ENCODE measurements around the gene ENPP6.
A peak's percentile ranks its signal among the peaks of the same experiment; 100 is the strongest.

Gene ENPP6

DNA sequence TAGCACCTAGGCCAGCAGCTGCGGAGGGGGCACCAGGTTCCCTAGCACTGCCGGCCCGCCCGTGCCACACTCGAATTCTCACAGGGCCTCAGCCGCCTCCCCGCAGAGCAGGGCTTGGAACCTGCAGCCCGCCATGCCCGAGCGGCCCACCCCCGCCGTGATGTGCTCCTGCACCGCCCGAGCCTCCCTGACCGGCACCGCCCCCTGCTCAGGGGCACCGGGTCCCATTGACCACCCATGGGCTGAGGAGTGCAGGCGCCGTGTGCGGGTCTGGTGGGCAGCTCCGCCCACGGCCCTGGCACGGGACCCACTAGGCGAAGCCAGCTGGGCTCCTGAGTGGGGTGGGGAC lies 35.4 kb upstream of the ENPP6 start:
- no peak for FAIRE-seq
- no peak for TF ChIP-seq POLR2A (IDR thresholded peaks at IDR 0.05; ENCODE audit: low read depth, low read length)
- TF ChIP-seq TAF1 (IDR thresholded peaks at IDR 0.05; ENCODE audit: borderline replicate concordance, low read depth, low read length): no peak
- no peak for TF ChIP-seq POLR2AphosphoS5 (IDR thresholded peaks at IDR 0.05; ENCODE audit: low read depth, low read length)
- no peak for DNase-seq (ENCODE audit: insufficient read length)

DNA sequence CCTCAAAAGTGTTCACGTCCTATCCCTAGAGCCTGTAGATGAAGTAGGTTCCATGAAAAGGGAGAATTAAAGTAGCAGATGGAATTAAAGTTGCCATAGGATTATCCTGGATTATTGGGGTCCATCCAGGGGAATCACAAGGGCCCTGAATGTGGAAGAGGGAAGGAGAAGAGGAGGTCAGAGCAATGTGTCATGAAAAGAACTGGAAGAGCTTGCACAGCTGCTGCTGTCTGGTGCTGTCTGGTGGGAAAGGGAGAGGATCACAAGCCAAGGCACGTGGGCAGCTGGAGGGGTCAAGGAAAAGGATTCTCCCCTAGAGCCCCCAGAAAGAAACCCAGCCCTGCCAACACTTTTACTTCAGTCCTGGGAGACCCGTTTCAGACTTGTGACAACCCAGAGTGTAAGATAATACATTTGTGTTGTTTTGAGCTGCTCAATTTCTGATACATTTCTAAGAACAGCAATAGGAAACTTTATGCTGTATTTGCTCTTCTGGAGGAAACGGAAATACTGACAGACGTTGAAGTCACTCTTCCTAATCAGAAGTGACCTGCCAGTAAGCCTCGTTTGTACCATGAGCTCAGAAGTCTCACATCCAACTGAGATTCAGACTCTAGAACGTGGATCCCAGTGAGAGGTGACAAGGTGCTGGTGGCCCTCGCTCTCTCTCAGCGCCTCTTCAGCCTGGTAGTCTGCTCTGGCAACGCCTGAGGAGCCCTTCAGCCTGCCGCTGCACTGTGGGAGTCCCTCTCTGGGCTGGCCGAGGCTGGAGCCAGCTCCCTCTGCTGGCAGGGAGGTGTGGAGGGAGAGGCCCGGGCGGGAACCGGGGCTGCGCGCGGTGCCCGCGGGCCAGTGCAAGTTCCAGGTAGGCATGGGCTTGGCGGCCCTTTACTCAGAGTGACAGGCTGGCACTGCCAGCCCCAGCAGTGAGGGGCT lies 34.7 kb upstream of the ENPP6 start:
- no peak for DNase-seq (ENCODE audit: insufficient read length)
- TF ChIP-seq POLR2A (IDR thresholded peaks at IDR 0.05; ENCODE audit: low read depth, low read length) (no peak), POLR2AphosphoS5 (IDR thresholded peaks at IDR 0.05; ENCODE audit: low read depth, low read length) (no peak), TAF1 (IDR thresholded peaks at IDR 0.05; ENCODE audit: borderline replicate concordance, low read depth, low read length) (no peak)
- FAIRE-seq: peak; percentile 17

GRCh38 chr4:184251670-184251980 lies 34.0 kb upstream of the ENPP6 start:
- no peak for FAIRE-seq
- TF ChIP-seq TAF1 (IDR thresholded peaks at IDR 0.05; ENCODE audit: borderline replicate concordance, low read depth, low read length) (no peak), POLR2AphosphoS5 (IDR thresholded peaks at IDR 0.05; ENCODE audit: low read depth, low read length) (no peak), POLR2A (IDR thresholded peaks at IDR 0.05; ENCODE audit: low read depth, low read length) (no peak)
- no peak for DNase-seq (ENCODE audit: insufficient read length)

DNA sequence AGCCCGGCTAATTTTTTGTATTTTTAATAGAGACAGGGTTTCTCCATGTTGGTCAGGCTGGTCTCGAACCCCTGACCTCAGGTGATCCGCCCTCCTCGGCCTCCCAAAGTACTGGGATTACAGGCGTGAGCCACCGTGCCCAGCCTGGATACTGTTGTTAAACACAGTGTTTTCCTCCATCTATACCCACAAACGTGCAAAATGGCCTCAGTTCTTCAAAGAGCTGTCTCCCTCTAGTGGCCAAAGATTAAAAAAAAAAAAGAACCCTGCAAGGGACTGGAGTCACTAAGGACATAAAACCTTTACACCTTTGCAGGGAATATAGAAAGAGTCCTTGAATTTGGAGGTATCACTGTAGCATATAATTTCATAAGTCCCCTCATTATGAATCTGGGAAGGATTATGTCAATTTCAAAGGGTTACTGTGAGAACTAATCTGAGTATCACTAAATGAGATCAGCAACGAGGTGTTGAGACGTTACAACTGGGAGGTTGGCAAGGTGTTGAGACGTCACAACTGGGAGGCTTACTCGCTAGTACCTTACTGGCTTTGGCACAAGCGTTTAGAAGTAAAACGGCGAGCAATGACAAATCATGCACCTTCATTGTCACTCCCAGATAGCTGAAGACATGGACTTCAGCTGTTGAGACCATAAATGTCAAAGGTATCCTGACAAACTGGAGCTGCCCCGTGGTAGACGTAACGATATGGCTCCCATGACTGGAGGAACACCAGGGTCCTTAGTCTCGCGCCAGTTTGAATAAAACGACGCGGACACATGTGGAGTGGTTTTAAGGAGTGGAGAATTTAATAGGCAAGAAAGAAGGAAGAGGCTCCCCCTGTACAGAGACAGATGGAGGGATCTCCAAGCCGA lies 33.4 kb upstream of the ENPP6 start:
- no peak for TF ChIP-seq POLR2A (IDR thresholded peaks at IDR 0.05; ENCODE audit: low read depth, low read length)
- no peak for TF ChIP-seq POLR2AphosphoS5 (IDR thresholded peaks at IDR 0.05; ENCODE audit: low read depth, low read length)
- no peak for TF ChIP-seq TAF1 (IDR thresholded peaks at IDR 0.05; ENCODE audit: borderline replicate concordance, low read depth, low read length)

GRCh38 chr4:184248216-184248615 lies 30.5 kb upstream of the ENPP6 start:
- FAIRE-seq: no peak
- no peak for DNase-seq (ENCODE audit: insufficient read length)
- TF ChIP-seq POLR2A (IDR thresholded peaks at IDR 0.05; ENCODE audit: low read depth, low read length): no peak
- no peak for TF ChIP-seq TAF1 (IDR thresholded peaks at IDR 0.05; ENCODE audit: borderline replicate concordance, low read depth, low read length)
- TF ChIP-seq POLR2AphosphoS5 (IDR thresholded peaks at IDR 0.05; ENCODE audit: low read depth, low read length): no peak

More for the DNA sequence above, 33.4 kb upstream of the ENPP6 start:
- FAIRE-seq (peak; percentile 89), DNase-seq (ENCODE audit: insufficient read length) (no peak)

DNA sequence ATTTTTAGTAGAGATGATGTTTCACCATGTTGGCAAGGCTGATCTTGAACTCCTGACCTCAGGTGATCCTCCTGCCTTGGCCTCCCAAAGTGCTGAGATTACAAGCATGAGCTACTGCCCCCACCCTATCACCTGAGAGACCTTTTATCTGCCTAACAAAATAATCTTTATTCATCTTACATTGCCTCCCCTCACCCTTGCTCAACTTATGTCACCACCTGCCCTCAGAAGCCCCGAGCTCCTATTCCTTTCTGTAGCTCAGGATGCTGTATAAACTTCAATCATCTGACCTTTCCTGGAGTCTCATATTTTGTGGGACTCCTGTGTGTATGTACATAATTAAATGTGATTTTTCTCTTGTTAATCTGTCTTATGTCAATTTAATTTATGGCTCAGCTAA lies 29.7 kb upstream of the ENPP6 start:
- TF ChIP-seq POLR2AphosphoS5 (IDR thresholded peaks at IDR 0.05; ENCODE audit: low read depth, low read length): no peak
- no peak for TF ChIP-seq POLR2A (IDR thresholded peaks at IDR 0.05; ENCODE audit: low read depth, low read length)
- no peak for TF ChIP-seq TAF1 (IDR thresholded peaks at IDR 0.05; ENCODE audit: borderline replicate concordance, low read depth, low read length)
- DNase-seq (ENCODE audit: insufficient read length) (no peak), FAIRE-seq (no peak)

GRCh38 chr4:184246426-184246825 lies 28.8 kb upstream of the ENPP6 start:
- TF ChIP-seq POLR2A (IDR thresholded peaks at IDR 0.05; ENCODE audit: low read depth, low read length) (no peak), POLR2AphosphoS5 (IDR thresholded peaks at IDR 0.05; ENCODE audit: low read depth, low read length) (no peak), TAF1 (IDR thresholded peaks at IDR 0.05; ENCODE audit: borderline replicate concordance, low read depth, low read length) (no peak)
- no peak for DNase-seq (ENCODE audit: insufficient read length)
- no peak for FAIRE-seq

GRCh38 chr4:184238072-184238745 lies 20.5 kb upstream of the ENPP6 start:
- TF ChIP-seq TAF1 (IDR thresholded peaks at IDR 0.05; ENCODE audit: borderline replicate concordance, low read depth, low read length) (no peak), POLR2AphosphoS5 (IDR thresholded peaks at IDR 0.05; ENCODE audit: low read depth, low read length) (no peak), POLR2A (IDR thresholded peaks at IDR 0.05; ENCODE audit: low read depth, low read length) (no peak)
- no peak for DNase-seq (ENCODE audit: insufficient read length)

GRCh38 chr4:184237612-184238011 lies 19.9 kb upstream of the ENPP6 start:
- no peak for DNase-seq (ENCODE audit: insufficient read length)
- TF ChIP-seq POLR2AphosphoS5 (IDR thresholded peaks at IDR 0.05; ENCODE audit: low read depth, low read length) (no peak), TAF1 (IDR thresholded peaks at IDR 0.05; ENCODE audit: borderline replicate concordance, low read depth, low read length) (no peak), POLR2A (IDR thresholded peaks at IDR 0.05; ENCODE audit: low read depth, low read length) (no peak)
- peak; percentile 40 for FAIRE-seq

More at GRCh38 chr4:184238072-184238745, 20.5 kb upstream of the ENPP6 start:
- FAIRE-seq: peak; percentile 27

- FAIRE-seq: no peak
- no peak for TF ChIP-seq POLR2AphosphoS5 (IDR thresholded peaks at IDR 0.05; ENCODE audit: low read depth, low read length)
- no peak for TF ChIP-seq POLR2A (IDR thresholded peaks at IDR 0.05; ENCODE audit: low read depth, low read length)
- no peak for TF ChIP-seq TAF1 (IDR thresholded peaks at IDR 0.05; ENCODE audit: borderline replicate concordance, low read depth, low read length)
- no peak for DNase-seq (ENCODE audit: insufficient read length)
Measured at GRCh38 chr4:184235526-184235925, 17.9 kb upstream of the ENPP6 start.

DNA sequence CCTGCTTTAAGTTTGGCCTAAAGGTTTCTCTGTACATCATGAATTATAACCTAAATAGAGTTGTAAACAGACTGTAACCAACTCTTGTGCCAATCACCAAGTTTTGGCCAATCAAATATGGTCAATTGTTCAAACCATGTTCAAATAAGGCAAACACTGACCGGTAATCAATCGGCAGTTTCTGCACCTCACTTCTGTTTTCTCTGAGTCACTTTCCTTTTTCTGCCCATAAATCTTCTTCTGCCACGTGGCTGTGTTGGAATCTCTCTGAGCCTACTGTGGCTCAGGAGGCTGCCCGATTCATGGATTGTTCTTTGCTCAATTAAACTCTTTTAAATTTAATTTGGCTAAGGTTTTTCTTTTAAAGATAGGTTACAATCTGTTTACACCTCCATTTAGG lies 16.5 kb upstream of the ENPP6 start:
- FAIRE-seq: no peak
- TF ChIP-seq TAF1 (IDR thresholded peaks at IDR 0.05; ENCODE audit: borderline replicate concordance, low read depth, low read length) (no peak), POLR2A (IDR thresholded peaks at IDR 0.05; ENCODE audit: low read depth, low read length) (no peak), POLR2AphosphoS5 (IDR thresholded peaks at IDR 0.05; ENCODE audit: low read depth, low read length) (no peak)
- DNase-seq (ENCODE audit: insufficient read length): no peak
